Measurements from ENCODE around the gene BBS4. TPM values are rescaled to one million over a fixed set of nuclear protein-coding genes. Genes with fewer than 3 reads are reported as not detected.
"Not testable (repeated sequence)": the region's sequence is repeated elsewhere in the genome, so short reads cannot be mapped to it uniquely, and the experiment has no call there.

Gene BBS4
- total and polyA plus RNA-seq, 2 donors (not counting 1 experiment from before 2014, with no cell fraction given), result 27.9 to 29.4 TPM

DNA sequence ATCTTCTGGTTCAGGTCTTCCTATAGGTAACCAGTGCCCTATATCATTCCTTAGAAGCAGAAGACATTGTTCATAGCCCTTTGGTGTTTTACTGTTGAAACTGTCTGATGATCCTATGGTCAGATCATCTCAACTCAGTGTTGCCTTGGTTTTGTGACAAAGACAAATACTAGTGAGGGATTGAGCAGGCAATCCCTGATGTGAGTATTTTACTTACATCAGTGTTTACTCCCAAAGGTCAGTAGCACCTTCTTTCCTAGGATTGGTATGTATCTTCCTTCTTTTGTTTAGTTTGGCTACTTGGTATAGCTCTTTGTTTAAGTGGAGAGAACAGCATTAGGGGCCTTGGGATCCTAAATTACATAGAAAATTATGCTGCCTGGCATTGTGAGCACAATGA, 41.1 kb downstream of the BBS4 start:
- Histone ChIP-seq H3K4me2 (ENCODE audit: extremely low read depth, insufficient read depth, low read length) (no peak overlapping the region), H3K27ac (ENCODE audit: insufficient read depth, low read length) (no peak overlapping the region), H3K9me3 (ENCODE audit: control insufficient read depth, insufficient read depth, low read depth, low read length) (no peaks in the 10 kb centered on the region), H2AFZ (ENCODE audit: low read length) (no peak overlapping the region), H3K27me3 (ENCODE audit: control insufficient read depth, insufficient read depth, low read length) (no peaks in the 10 kb centered on the region), H3K36me3 (ENCODE audit: control insufficient read depth, insufficient read depth, low read length) (no peaks in the 10 kb centered on the region), H3K79me2 (ENCODE audit: control insufficient read depth, insufficient read depth, low read length) (no peaks in the 10 kb centered on the region), H3K9ac (ENCODE audit: insufficient read depth, low read length) (no peak overlapping the region), H4K20me1 (ENCODE audit: control insufficient read depth, extremely low read depth, insufficient read depth, low read length) (no peaks in the 10 kb centered on the region), H3K4me1 (ENCODE audit: control insufficient read depth, extremely low read depth, insufficient read depth, low read length) (peaks cover 2% of the 10 kb centered on the region), H3K4me3 (replicated peaks in 1 of 4; ENCODE audit: control extremely low read depth in 1 of 4, insufficient read depth in 1 of 4, low read depth in 3 of 4, low read length in 4 of 4) (no peak overlapping the region)
- no peak for TF ChIP-seq CTCF (conservative IDR thresholded peaks at IDR 0.05 in 1 of 2, IDR thresholded peaks at IDR 0.05 in 1 of 2; ENCODE audit: low read depth in 1 of 2, low read length in 2 of 2)
- no peak for TF ChIP-seq EZH2 (IDR thresholded peaks at IDR 0.05; ENCODE audit: low read length, missing control alignments)
- no peak for DNase-seq (ENCODE audit: low read depth in 2 of 2)

GRCh38 chr15:72728249-72728648, 42.2 kb downstream of the BBS4 start:
- H2AFZ ChIP-seq (ENCODE audit: low read length); H3K4me1 ChIP-seq (ENCODE audit: control insufficient read depth, extremely low read depth, insufficient read depth, low read length); H3K4me2 ChIP-seq (ENCODE audit: extremely low read depth, insufficient read depth, low read length); H3K36me3 ChIP-seq (ENCODE audit: control insufficient read depth, insufficient read depth, low read length); H3K79me2 ChIP-seq (ENCODE audit: control insufficient read depth, insufficient read depth, low read length); H3K9ac ChIP-seq (ENCODE audit: insufficient read depth, low read length); H4K20me1 ChIP-seq (ENCODE audit: control insufficient read depth, extremely low read depth, insufficient read depth, low read length); H3K27ac ChIP-seq (ENCODE audit: insufficient read depth, low read length); H3K27me3 ChIP-seq (ENCODE audit: control insufficient read depth, insufficient read depth, low read length); H3K9me3 ChIP-seq (ENCODE audit: control insufficient read depth, insufficient read depth, low read depth, low read length); H3K4me3 ChIP-seq (replicated peaks in 1 of 4; ENCODE audit: control extremely low read depth in 1 of 4, insufficient read depth in 1 of 4, low read depth in 3 of 4, low read length in 4 of 4): not testable (repeated sequence)
- DNase-seq (ENCODE audit: low read depth in 2 of 2), result peak in 1 of 2 donors; percentile 11

DNA sequence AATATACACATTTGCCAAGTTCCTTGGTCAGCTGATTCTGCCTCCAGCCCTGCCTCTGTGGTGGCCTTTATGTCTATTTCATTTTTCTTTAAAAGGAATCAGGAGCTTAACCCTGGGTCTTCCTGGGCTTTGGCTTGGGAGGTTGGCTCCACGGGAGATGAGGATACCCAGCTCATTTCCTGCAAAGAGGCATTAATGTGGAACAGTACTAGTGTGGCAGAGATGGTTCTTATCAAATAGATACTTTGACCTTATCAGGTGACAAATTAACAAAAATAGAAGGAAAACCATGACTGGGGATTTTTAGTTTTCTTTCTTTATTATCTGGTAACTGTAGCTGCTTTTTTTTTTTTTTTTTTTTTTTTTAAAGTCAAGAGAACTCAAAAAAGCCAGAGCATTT, 42.8 kb downstream of the BBS4 start:
- Histone ChIP-seq H3K27ac (ENCODE audit: insufficient read depth, low read length) (no peak overlapping the region), H4K20me1 (ENCODE audit: control insufficient read depth, extremely low read depth, insufficient read depth, low read length) (no peaks in the 10 kb centered on the region), H3K4me1 (ENCODE audit: control insufficient read depth, extremely low read depth, insufficient read depth, low read length) (peaks cover 1% of the 10 kb centered on the region), H3K9ac (ENCODE audit: insufficient read depth, low read length) (no peak overlapping the region), H3K27me3 (ENCODE audit: control insufficient read depth, insufficient read depth, low read length) (no peaks in the 10 kb centered on the region), H3K9me3 (ENCODE audit: control insufficient read depth, insufficient read depth, low read depth, low read length) (no peaks in the 10 kb centered on the region), H3K36me3 (ENCODE audit: control insufficient read depth, insufficient read depth, low read length) (no peaks in the 10 kb centered on the region), H3K4me2 (ENCODE audit: extremely low read depth, insufficient read depth, low read length) (no peak overlapping the region), H3K4me3 (replicated peaks in 1 of 4; ENCODE audit: control extremely low read depth in 1 of 4, insufficient read depth in 1 of 4, low read depth in 3 of 4, low read length in 4 of 4) (no peak overlapping the region), H3K79me2 (ENCODE audit: control insufficient read depth, insufficient read depth, low read length) (no peaks in the 10 kb centered on the region), H2AFZ (ENCODE audit: low read length) (no peak overlapping the region)
- TF ChIP-seq CTCF (conservative IDR thresholded peaks at IDR 0.05 in 1 of 2, IDR thresholded peaks at IDR 0.05 in 1 of 2; ENCODE audit: low read depth in 1 of 2, low read length in 2 of 2) (no peak), EZH2 (IDR thresholded peaks at IDR 0.05; ENCODE audit: low read length, missing control alignments) (no peak)
- no peak for DNase-seq (ENCODE audit: low read depth in 2 of 2)

All from fibroblast of lung (primary cell).